HEK293T (cell line): ENCODE results near the gene APOL4.
"Not testable (repeated sequence)": the region's sequence is repeated elsewhere in the genome, so short reads cannot be mapped to it uniquely, and the experiment has no call there.

Source experiments
- CTCF ChIA-PET: fragments of 350-600 bp; formaldehyde crosslinking; extraction: SDS; loops from one replicate; lab custom pipeline; 2021; ENCODE audit warnings: antibody characterized with exemption, inconsistent platforms; lab: Yijun Ruan, JAX
- POLR2A ChIA-PET: fragments of 350-600 bp; formaldehyde crosslinking; extraction: SDS; loops from one replicate; lab custom pipeline; 2020; ENCODE audit warnings: antibody characterized with exemption, inconsistent platforms; lab: Yijun Ruan, JAX
- DNase-seq: peaks from one replicate; pipeline ENCODE4 v3.0.0; 2012; ENCODE audit warnings: mixed read lengths; ENCODE audit errors: extremely low spot score
- ARNT ChIP-seq: fragments of 450-650 bp; IDR thresholded peaks from 2 replicates; pipeline ENCODE4 v1.6.1; 2017; ENCODE audit warnings: mild to moderate bottlenecking
- BHLHE40 ChIP-seq: fragments of 450-650 bp; IDR thresholded peaks from 2 replicates; pipeline ENCODE4 v1.6.1; 2016; ENCODE audit warnings: mild to moderate bottlenecking, moderate library complexity, borderline replicate concordance
- CTBP1 ChIP-seq: fragments of 450-650 bp; IDR thresholded peaks from 2 replicates; pipeline ENCODE4 v1.6.1; 2016; ENCODE audit warnings: borderline replicate concordance
- ELF4 ChIP-seq: fragments of 450-650 bp; IDR thresholded peaks from 2 replicates; pipeline ENCODE4 v1.6.1; 2017; ENCODE audit warnings: antibody characterized with exemption
- FOXA1 ChIP-seq: fragments of 450-650 bp; IDR thresholded peaks from 2 replicates; pipeline ENCODE4 v1.6.1; 2016; ENCODE audit warnings: mild to moderate bottlenecking
- FOXK2 ChIP-seq: fragments of 450-650 bp; IDR thresholded peaks from 2 replicates; pipeline ENCODE4 v1.6.1; 2016; ENCODE audit warnings: mild to moderate bottlenecking
- FOXM1 ChIP-seq: fragments of 450-650 bp; IDR thresholded peaks from 2 replicates; pipeline ENCODE4 v1.6.1; 2017; ENCODE audit warnings: mild to moderate bottlenecking, borderline replicate concordance
- HDGF ChIP-seq: fragments of 450-650 bp; IDR thresholded peaks from 2 replicates; pipeline ENCODE4 v1.6.1; 2017; ENCODE audit warnings: antibody characterized with exemption, borderline replicate concordance
- L3MBTL2 ChIP-seq: fragments of 450-650 bp; conservative IDR thresholded peaks from 2 replicates; pipeline ENCODE4 v1.6.1; 2016; ENCODE audit warnings: mild to moderate bottlenecking
- LEF1 ChIP-seq: fragments of 450-650 bp; IDR thresholded peaks from 2 replicates; pipeline ENCODE4 v1.6.1; 2017; ENCODE audit warnings: mild to moderate bottlenecking, borderline replicate concordance
- NFRKB ChIP-seq: fragments of 450-650 bp; IDR thresholded peaks from 2 replicates; pipeline ENCODE4 v1.6.1; 2016; ENCODE audit warnings: mild to moderate bottlenecking, moderate library complexity
- PKNOX1 ChIP-seq: fragments of 450-650 bp; IDR thresholded peaks from 2 replicates; pipeline ENCODE4 v1.6.1; 2016
- SP1 ChIP-seq: fragments of 450-650 bp; IDR thresholded peaks from 2 replicates; pipeline ENCODE4 v1.6.1; 2017
- SUZ12 ChIP-seq: fragments of 450-650 bp; IDR thresholded peaks from 2 replicates; pipeline ENCODE4 v1.6.1; 2016; ENCODE audit warnings: mild to moderate bottlenecking
- TARDBP ChIP-seq: fragments of 450-650 bp; IDR thresholded peaks from 2 replicates; pipeline ENCODE4 v1.6.1; 2016
- ZNF384 ChIP-seq: fragments of 450-650 bp; IDR thresholded peaks from 2 replicates; pipeline ENCODE4 v1.6.1; 2016

The APOL4 gene

DNA sequence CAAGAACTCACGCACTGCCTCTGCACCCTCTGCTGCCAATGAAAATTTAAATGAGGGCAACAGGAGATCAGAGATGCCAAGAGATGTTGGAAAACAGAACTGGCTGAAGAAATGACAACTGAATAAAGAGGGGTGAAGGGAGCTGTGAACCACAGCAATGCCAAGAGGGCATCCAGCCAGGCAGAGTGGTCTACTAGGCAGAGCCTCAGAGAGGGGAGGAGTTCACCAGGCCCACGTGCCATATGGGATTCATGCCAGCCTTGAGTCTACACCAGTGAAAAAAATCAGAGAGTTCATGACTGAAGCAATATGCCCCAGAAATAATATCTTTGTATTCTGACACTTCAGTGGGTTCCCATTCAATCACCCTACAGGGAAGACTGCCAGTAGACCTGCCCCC, 33.3 kb upstream of the APOL4 start:
- DNase-seq: no peak
- no peak for TF ChIP-seq ARNT
- TF ChIP-seq FOXA1: no peak
- no peak for TF ChIP-seq FOXM1
- no peak for TF ChIP-seq BHLHE40
- no peak for TF ChIP-seq ELF4
- TF ChIP-seq CTBP1: no peak
- CTCF ChIA-PET: interaction anchor here (0.8 kb wide), 1 partner anchor 10 kb away, joined by 4 read pairs; no protein-coding TSS in a partner anchor
- POLR2A ChIA-PET: no interaction called here

- ChIA-PET POLR2A (no interaction called here), CTCF (no interaction called here)
- TF ChIP-seq FOXM1 (no peak), ARNT (no peak), NFRKB (no peak), ZNF384 (no peak), L3MBTL2 (no peak), FOXA1 (no peak), HDGF (no peak), SP1 (no peak), TARDBP (no peak), LEF1 (no peak), PKNOX1 (no peak), FOXK2 (no peak)
- no peak for DNase-seq
Measured at GRCh38 chr22:36234213-36234612, 32.6 kb upstream of the APOL4 start.

DNA sequence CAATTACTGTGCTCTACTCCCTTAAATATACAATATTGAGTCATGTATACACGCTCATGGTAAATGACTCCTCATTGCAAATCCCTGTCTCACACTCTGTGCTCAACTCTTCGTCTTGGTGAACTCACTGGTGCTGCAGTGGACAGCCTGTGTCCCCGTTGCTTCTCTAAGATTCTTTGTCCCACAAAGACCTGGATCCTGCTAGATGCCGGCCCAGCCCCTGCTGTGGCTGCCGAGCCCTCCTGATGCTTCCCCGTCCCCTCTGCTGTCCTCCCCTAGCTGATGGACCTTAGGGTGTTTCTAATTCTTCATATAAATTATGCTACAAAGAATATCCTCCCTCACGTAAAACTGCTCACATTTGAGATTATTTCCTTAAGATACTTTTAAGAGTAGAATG, 32.2 kb upstream of the APOL4 start:
- no peak for TF ChIP-seq TARDBP
- ChIA-PET POLR2A (no interaction called here), CTCF (no interaction called here)
- no peak for DNase-seq

- TF ChIP-seq BHLHE40 (no peak), LEF1 (no peak), FOXA1 (no peak), ARNT (no peak), L3MBTL2 (no peak), FOXM1 (no peak), ZNF384 (no peak), TARDBP (no peak), NFRKB (no peak), FOXK2 (no peak), SP1 (no peak), PKNOX1 (no peak), ELF4 (no peak), SUZ12 (no peak), HDGF (no peak), CTBP1 (no peak)
- ChIA-PET POLR2A (no interaction called here), CTCF (interaction anchor here (0.6 kb wide), 1 partner anchor 394 kb away, joined by 3 read pairs; no protein-coding TSS in a partner anchor)
- DNase-seq: no peak
Measured at GRCh38 chr22:36232715-36233401, 31.2 kb upstream of the APOL4 start.

DNA sequence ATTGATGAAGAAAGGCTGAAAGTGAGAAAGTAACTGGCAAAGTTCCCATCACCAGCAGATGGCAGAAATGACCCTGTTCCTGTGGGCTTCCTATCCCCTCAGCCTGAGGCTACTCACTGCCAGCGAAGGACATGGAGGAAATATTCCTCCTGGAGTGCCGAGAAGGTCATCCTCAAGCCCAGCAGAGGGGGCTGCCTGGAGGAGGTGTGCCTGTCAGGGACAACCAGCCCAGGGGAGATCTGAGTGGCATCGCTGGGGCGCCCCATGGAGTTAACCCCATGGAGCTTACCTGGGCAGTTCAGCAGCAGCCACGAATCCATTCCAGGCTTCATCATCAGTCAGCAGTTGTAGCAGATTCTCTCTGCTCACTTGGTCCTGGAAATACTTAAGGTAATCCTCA, 29.4 kb upstream of the APOL4 start:
- DNase-seq, CTCF ChIA-PET, POLR2A ChIA-PET: not testable (repeated sequence)

GRCh38 chr22:36229649-36230048, 28.0 kb upstream of the APOL4 start:
- POLR2A ChIA-PET: interaction anchor here (2.7 kb wide), 1 partner anchor 10 kb away, joined by 8 read pairs; the partner anchor contains the start of gene APOL2
- DNase-seq, CTCF ChIA-PET: not testable (repeated sequence)

- TF ChIP-seq LEF1 (no peak), HDGF (no peak), CTBP1 (no peak), TARDBP (no peak), ELF4 (no peak), L3MBTL2 (no peak), SP1 (no peak), PKNOX1 (no peak), SUZ12 (no peak), BHLHE40 (no peak), ARNT (no peak), FOXK2 (no peak), FOXM1 (no peak), NFRKB (no peak)
- ChIA-PET CTCF (no interaction called here), POLR2A (interaction anchor here (2.7 kb wide), 1 partner anchor 10 kb away, joined by 8 read pairs; the partner anchor contains the start of gene APOL2)
- DNase-seq: no peak
Measured at GRCh38 chr22:36228944-36229343, 27.3 kb upstream of the APOL4 start.

DNA sequence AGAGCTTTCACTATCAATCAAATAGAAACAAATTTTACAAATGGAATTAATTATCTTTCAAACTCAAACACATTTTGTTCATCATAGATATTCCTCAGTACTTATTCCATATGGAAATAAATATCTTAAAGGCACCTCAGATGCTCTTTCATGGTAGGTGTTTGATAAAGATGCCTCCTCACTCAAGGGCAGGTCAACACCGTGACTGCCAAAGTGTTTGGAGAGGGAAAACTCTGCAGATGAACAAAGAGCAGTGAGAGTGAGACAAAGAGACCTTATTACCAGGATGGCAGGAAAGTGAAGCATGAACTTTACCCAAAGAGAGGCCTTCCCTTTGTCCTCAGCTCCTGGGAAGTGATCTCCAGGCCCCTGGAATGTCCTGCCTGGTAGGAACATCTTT, 26.8 kb upstream of the APOL4 start:
- not testable (repeated sequence) for DNase-seq
- CTCF ChIA-PET: interaction anchor here (0.8 kb wide), 1 partner anchor 11 kb away, joined by 3 read pairs; the partner anchor contains the start of gene APOL2
- POLR2A ChIA-PET: interaction anchor here (2.7 kb wide), 1 partner anchor 11 kb away, joined by 8 read pairs; the partner anchor contains the start of gene APOL2
